Endometrium (tissue), 2 donors: ENCODE results near the gene PROZ.

Experiments
- FAIRE-seq: peaks from 2 replicates; lab custom pipeline; 2012; peaks lifted over from hg19 to GRCh38; lab: Jason Lieb, UNC
- donor health status: control.
- donor health status: control.

PROZ gene

GRCh38 chr13:113178896-113179167 lies 20.4 kb downstream of the PROZ start:
- FAIRE-seq = no peak

DNA sequence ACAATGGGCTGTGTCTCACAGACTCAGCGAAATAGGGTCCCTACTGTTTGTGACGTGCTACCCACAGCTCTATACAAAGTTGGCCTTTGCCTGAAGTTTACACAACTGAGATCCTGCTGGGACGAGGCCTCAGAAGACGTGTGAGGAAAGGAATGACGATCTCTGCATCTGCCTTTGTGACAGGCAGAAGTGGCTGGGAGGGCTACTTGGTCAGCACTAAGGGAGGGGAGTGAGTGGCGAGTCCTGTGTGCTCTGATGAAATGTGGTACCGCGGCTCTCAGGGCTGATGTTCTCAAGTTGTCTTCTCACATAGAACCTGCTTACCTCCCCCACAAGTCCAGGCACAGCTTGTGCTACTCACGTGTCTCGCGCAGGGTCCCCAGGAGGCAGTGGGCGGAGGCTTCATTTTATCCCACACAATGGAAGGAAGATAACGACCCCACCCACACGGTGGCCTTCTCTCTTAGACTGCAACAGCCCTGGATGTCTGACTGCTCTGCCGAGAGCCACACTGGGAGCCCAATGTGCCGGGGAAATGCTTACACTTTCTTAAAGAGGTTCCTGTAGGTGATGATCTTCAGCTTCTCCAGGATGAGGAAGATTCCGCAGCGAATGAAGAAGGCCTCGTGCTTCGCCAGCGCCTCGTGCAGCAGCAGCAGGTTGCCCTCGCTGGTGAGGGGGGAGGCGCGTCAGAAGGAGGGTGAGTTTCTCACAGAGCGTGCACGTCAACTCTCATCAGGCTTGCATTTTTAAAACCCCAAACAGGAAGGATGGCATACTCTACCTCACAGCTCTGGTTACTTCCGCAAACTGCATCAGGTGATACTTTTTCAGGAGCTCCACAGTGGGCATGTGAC lies 21.2 kb downstream of the PROZ start:
- FAIRE-seq = no peak

GRCh38 chr13:113182046-113182445 lies 23.6 kb downstream of the PROZ start:
- FAIRE-seq = no peak

- FAIRE-seq = no peak
Observed at GRCh38 chr13:113183450-113184129, 25.1 kb downstream of the PROZ start.

GRCh38 chr13:113184568-113185440 lies 26.4 kb downstream of the PROZ start:
- no peak for FAIRE-seq

GRCh38 chr13:113186061-113186900 lies 27.8 kb downstream of the PROZ start:
- FAIRE-seq = no peak

- no peak for FAIRE-seq
Observed at GRCh38 chr13:113187263-113187669, 28.8 kb downstream of the PROZ start.

- FAIRE-seq = no peak
Observed at GRCh38 chr13:113187883-113188665, 29.6 kb downstream of the PROZ start.

DNA sequence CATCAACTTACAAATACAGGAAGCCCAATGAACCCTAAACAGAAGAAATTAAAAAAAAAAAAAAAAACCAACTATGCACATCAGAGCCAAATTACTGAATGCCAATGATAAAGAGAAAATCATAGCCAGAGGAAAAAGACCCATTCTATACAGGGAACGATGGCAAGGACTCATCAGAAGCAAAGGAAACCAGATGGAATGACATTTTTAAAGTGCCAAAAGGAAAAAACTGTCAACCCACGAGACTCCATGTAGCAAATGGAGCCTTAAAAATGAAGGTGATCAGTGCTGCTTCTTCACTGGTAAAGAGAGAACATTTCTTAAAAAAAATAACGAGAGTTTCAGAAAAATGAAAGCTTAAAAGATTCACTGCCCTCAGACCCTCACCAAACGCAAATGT lies 31.7 kb downstream of the PROZ start:
- FAIRE-seq = no peak

DNA sequence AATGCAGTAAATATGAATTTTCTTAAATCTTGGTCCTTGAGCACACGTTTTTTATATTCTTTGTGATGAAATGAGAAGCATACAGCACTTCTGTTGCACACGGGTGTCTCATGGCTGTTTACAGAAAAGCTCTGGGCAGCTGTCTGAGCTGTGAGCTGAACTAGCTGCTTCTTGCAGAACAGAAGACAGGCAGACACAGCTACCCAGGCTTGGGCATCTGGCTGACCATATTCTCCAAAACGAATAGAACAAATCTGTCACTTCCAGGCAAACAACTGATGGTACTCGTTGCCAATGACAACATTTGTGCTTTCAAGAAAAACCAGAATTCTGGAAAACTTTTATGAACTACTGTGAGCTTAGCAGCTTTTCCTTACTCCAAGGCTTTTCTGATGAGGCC lies 33.8 kb downstream of the PROZ start:
- no peak for FAIRE-seq

DNA sequence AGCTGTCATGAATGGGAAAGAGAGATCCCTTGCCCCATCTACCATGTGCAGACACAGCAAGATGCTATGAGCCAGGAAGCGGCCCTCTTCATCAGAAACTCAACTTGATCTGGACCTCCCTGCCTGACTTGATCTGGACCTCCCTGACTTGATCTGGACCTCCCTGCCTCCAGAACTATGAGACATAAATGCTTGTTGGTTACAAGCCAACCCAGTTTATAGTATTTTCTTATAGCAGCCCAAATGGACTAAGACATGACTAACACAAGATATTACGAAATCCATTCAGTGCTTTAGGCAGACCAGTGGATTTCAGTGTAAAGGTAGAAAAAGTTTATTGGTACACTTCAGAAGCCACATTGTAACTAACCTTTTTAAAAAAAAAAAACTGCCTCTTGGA lies 34.5 kb downstream of the PROZ start:
- no peak for FAIRE-seq

DNA sequence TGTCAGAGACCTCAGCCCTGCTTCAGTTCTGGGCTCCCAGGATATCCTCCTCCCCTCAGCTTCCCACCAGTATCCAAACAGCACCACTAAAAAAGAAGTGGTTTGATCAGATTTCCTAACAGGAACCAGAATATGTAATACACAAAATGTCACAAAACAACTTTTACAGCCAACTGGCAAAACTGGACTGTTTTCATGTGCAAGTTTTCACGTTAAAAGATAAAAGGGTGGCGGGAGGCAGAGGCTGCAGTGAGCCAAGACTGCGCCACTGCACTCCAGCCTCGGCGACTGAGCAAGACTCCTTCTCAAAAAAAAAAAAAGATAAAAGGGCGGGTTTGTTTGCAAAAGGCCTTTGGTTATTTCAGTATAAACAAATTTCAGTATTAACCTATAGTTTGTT lies 36.9 kb downstream of the PROZ start:
- no peak for FAIRE-seq

DNA sequence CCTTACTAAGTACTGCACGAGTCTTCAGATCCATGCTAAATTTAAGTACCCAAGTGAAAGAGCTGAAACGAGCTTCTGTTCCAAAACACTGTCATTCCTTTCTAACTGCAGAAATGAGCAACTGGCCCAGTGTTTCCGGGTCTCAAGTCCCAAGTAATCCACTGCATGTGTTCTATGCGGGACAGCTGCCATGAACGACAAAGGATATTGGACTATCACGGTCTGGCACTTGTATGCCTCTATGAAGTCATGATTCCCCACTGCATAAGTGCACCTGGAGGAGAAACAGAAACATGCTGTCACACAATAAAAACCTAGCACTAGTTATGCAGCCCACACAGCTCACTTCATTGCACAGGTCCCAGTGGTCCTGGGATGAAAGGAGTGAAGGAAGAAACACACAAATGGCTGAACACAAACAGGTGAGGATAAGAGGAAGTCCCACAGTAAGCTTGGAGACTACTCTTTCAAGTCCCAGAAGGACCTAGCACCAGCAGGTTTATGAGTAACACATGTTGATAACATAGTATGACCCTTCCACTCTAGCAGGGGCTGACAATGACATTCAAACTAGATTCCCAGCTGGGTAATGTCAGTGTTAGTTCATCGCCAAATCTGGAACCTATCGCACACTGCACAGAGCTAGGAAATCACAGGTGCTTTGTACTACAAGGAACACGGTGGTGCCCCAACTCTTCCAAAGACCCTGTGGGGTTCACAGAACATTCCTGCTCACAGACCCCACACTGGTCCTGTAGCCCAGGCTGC lies 38.7 kb downstream of the PROZ start:
- FAIRE-seq = no peak

DNA sequence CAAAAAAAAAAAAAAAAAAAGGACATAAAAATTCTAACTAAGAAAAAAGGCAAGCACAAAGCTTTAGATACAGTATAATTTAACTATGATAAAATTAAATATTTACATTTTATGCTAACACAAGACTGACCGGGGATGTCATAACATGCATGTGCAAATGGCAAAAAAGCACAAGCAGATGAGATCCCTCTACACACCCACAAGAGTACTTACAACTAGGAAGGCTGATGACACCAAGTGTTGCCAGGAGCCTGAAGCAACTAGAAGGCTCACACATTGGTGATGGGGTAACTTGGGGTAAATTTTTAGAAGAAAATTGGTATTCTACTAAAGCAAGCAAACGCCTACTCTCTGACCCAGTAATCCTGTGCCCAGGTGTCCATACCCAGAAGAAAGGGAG lies 43.4 kb downstream of the PROZ start:
- FAIRE-seq = no peak

GRCh38 chr13:113202912-113203311 lies 44.5 kb downstream of the PROZ start:
- FAIRE-seq = no peak

GRCh38 chr13:113203507-113204377 lies 45.3 kb downstream of the PROZ start:
- FAIRE-seq = no peak

GRCh38 chr13:113204378-113204734 lies 45.9 kb downstream of the PROZ start:
- FAIRE-seq = no peak

GRCh38 chr13:113205428-113205931 lies 47.0 kb downstream of the PROZ start:
- no peak for FAIRE-seq

DNA sequence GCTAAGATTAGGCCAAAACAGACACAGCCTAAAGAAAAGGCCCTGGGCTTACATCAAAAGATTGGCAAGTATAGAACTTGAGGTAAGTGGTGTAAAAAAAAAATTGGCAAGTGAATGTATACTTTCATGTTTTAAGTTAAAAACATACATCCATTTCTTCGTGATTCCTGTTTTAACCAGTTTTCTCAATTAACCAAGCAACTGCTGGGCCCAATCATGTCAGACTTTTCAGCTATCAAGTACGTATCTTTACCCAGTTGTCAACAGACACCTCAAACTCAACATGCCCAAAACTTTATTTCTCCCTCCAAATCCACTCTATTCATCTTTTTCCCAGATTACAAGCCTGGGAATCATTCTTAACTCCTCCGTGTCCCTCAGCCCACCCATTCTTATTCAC lies 49.0 kb downstream of the PROZ start:
- no peak for FAIRE-seq
